ENCODE results near the gene EFCAB12.
"Not testable (repeated sequence)": the region's sequence is repeated elsewhere in the genome, so short reads cannot be mapped to it uniquely, and the experiment has no call there.

Gene EFCAB12

GRCh38 chr3:129389572-129389937, 38.9 kb downstream of the EFCAB12 start:
- H3K4me3 ChIP-seq (ENCODE audit: low read depth, low read length) = no peak overlapping the region
- DNase-seq (ENCODE audit: low read depth, low spot score) = no peak
- no peak for TF ChIP-seq CTCF (IDR thresholded peaks at IDR 0.05; ENCODE audit: low read depth, low read length)
- in situ Hi-C loops (cut with HindIII; ENCODE audit: low sequenced_read_pairs) = no loop called here

- DNase-seq (ENCODE audit: low read depth, low spot score) = peak; percentile 64
- H3K4me3 ChIP-seq (ENCODE audit: low read depth, low read length); in situ Hi-C loops (cut with HindIII; ENCODE audit: low sequenced_read_pairs): not testable (repeated sequence)
Measured at GRCh38 chr3:129388791-129389571, 39.5 kb downstream of the EFCAB12 start.

GRCh38 chr3:129387487-129387886, 40.9 kb downstream of the EFCAB12 start:
- in situ Hi-C loops (cut with HindIII; ENCODE audit: low sequenced_read_pairs) = no loop called here
- no peak for TF ChIP-seq CTCF (IDR thresholded peaks at IDR 0.05; ENCODE audit: low read depth, low read length)
- no peak for DNase-seq (ENCODE audit: low read depth, low spot score)
- no peak overlapping the region for H3K4me3 ChIP-seq (ENCODE audit: low read depth, low read length)

- no peak overlapping the region for H3K4me3 ChIP-seq (ENCODE audit: low read depth, low read length)
- in situ Hi-C loops (cut with HindIII; ENCODE audit: low sequenced_read_pairs) = no loop called here
- no peak for DNase-seq (ENCODE audit: low read depth, low spot score)
- no peak for TF ChIP-seq CTCF (IDR thresholded peaks at IDR 0.05; ENCODE audit: low read depth, low read length)
Measured at GRCh38 chr3:129386984-129387383, 41.5 kb downstream of the EFCAB12 start.

- in situ Hi-C loops (cut with HindIII; ENCODE audit: low sequenced_read_pairs); DNase-seq (ENCODE audit: low read depth, low spot score); H3K4me3 ChIP-seq (ENCODE audit: low read depth, low read length): not testable (repeated sequence)
Measured at GRCh38 chr3:129385507-129385906, 42.9 kb downstream of the EFCAB12 start.

GRCh38 chr3:129384594-129385323, 43.7 kb downstream of the EFCAB12 start:
- in situ Hi-C loops (cut with HindIII; ENCODE audit: low sequenced_read_pairs) = no loop called here
- no peak for TF ChIP-seq CTCF (IDR thresholded peaks at IDR 0.05; ENCODE audit: low read depth, low read length)
- H3K4me3 ChIP-seq (ENCODE audit: low read depth, low read length) = no peak overlapping the region
- no peak for DNase-seq (ENCODE audit: low read depth, low spot score)

- DNase-seq (ENCODE audit: low read depth, low spot score); H3K4me3 ChIP-seq (ENCODE audit: low read depth, low read length); in situ Hi-C loops (cut with HindIII; ENCODE audit: low sequenced_read_pairs): not testable (repeated sequence)
Measured at GRCh38 chr3:129384103-129384502, 44.3 kb downstream of the EFCAB12 start.

GRCh38 chr3:129383292-129383860, 45.1 kb downstream of the EFCAB12 start:
- H3K4me3 ChIP-seq (ENCODE audit: low read depth, low read length) = no peak overlapping the region
- in situ Hi-C loops (cut with HindIII; ENCODE audit: low sequenced_read_pairs) = no loop called here
- peak; percentile 68 for DNase-seq (ENCODE audit: low read depth, low spot score)
- TF ChIP-seq CTCF (IDR thresholded peaks at IDR 0.05; ENCODE audit: low read depth, low read length) = peak; percentile 92
